Hematopoietic multipotent progenitor cell treated with erythropoietin and hydrocortisone succinate and interleukin-3 and kit ligand, for 4 days (in vitro differentiated cells): Measurements from ENCODE around the gene SEMA6A.

Experiments used
- DNase-seq: peaks from one replicate; pipeline ENCODE4 v3.0.0-alpha.2; 2015

The SEMA6A gene

DNA sequence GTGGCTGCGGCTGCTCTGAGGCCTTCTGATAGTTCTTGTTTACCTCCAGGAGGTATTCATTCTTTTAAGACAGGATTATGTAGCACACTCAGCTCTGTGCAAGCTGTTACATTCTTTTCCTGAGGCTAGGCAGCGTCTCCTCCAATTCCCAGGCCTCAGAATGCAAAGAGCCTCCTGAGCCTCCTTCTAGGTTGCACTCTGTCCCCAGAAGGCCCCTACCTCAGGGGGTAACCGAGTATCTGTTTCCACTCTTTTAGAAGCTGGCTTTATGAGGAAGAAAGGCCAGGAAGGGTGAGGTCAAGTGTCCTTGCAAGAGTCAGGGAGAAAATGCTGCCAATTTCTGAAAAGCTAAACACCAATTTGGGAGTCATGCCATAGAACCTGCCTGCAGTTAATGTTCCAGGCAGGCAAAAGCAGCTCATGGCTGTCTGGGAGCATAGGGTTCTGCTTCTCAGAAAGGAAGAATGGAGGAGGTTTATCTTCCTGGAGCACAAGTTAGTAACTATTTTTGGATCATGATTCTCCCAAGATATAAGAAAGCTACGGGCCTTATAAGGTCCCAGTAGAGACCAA is 178.9 kb downstream of the SEMA6A start:
- DNase-seq = no peak

DNA sequence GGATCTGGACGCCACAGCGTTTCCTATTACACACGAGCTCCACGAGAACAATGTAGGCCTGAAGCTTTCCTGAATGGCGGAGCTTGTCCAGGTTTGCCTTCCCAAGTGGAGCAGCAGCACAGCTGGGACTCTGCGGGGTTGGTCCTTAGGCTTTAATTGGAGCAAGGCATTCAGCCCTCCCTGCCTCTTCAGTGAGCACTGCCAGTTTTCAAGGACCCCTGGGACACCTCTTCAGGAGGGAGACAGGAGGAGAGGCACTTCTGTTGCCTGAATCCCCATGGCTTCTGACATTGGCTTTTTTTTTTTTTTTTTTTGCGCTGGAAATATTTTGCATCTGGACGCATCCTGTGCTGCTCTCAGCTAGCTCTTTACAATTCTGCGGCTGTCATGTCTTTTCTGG is 179.4 kb downstream of the SEMA6A start:
- DNase-seq = no peak

DNA sequence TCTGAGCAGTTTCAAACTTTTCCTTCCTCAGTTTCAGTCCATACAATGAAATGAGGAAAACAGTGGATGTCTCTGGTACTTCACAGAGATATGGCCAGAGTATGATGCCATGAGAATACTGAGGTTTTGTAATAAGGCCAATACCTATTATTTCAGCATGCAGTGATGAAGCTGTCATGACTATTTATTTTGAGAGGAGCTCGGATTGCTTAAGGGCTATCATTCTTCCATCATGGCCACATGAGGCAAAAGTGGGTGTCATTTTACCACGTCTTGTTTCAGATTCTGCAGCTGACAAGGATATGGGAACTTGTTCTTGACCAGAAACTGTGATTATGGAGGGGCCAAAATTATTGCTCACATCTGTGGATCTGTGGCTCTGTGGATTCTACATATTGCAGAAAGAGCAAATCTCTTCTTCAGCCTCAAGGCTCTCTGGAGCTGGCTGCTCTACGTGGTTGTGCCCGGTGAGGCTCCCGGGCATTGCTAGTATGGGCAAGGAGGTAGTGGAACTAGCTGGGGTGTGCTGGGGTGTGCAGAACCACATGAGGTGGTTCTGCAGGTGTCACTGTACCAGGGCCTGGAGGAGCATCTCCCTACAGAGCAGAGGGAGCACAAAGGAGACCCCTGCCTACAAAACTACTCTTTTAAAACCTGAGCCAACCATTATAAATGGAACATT is 180.3 kb downstream of the SEMA6A start:
- no peak for DNase-seq
